Peyer's patch (tissue), 4 donors: ENCODE measurements around the gene ITGAL.

ENCODE experiments used
- POLR2A ChIP-seq, 2 donors: fragments of 450-650 bp; IDR thresholded peaks; one replicate each; pipeline ENCODE4 v1.5.1; 2017; ENCODE audit warnings: antibody characterized with exemption in 2 of 2, mild to moderate bottlenecking in 2 of 2, moderate library complexity in 2 of 2
- TF ChIP-seq, protein P1 (sequence below), 6 experiments: fragments of 450-650 bp in 4 of 6; fragments of 200-600 bp in 2 of 6; sonication (generic) in 1 of 6; IDR thresholded peaks; one replicate each; pipeline ENCODE4 v1.5.1; 2017 to 2019; ENCODE audit warnings: antibody characterized with exemption in 6 of 6, mild to moderate bottlenecking in 3 of 6, moderate library complexity in 1 of 6

- TF ChIP-seq, protein P1, sequence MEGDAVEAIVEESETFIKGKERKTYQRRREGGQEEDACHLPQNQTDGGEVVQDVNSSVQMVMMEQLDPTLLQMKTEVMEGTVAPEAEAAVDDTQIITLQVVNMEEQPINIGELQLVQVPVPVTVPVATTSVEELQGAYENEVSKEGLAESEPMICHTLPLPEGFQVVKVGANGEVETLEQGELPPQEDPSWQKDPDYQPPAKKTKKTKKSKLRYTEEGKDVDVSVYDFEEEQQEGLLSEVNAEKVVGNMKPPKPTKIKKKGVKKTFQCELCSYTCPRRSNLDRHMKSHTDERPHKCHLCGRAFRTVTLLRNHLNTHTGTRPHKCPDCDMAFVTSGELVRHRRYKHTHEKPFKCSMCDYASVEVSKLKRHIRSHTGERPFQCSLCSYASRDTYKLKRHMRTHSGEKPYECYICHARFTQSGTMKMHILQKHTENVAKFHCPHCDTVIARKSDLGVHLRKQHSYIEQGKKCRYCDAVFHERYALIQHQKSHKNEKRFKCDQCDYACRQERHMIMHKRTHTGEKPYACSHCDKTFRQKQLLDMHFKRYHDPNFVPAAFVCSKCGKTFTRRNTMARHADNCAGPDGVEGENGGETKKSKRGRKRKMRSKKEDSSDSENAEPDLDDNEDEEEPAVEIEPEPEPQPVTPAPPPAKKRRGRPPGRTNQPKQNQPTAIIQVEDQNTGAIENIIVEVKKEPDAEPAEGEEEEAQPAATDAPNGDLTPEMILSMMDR (IDR thresholded peaks at IDR 0.05) = no peak
- TF ChIP-seq POLR2A (IDR thresholded peaks at IDR 0.05) = no peak
These were observed 62.7 kb downstream of the ITGAL start for GRCh38 chr16:30535106-30535776.
